GM23338 (cell line): ENCODE results near the gene PCSK1. TPM values are rescaled to one million over a fixed set of nuclear protein-coding genes. Genes with fewer than 3 reads are reported as not detected.
"Not testable (repeated sequence)": the region's sequence is repeated elsewhere in the genome, so short reads cannot be mapped to it uniquely, and the experiment has no call there.

Experiments used
- ATAC-seq: fragments of 200-7000 bp; cut with Tn5 transposase; 3 replicates; pipeline ENCODE4 v1.9.1; 2020
- DNase-seq: peaks from one replicate; pipeline ENCODE4 v3.0.0-alpha.2; 2015; ENCODE audit warnings: low spot score
- H2AFZ ChIP-seq: fragments of 200-600 bp; sonication (generic); 2 replicates; pipeline ENCODE4 v1.8.0; 2016; ENCODE audit warnings: antibody characterized with exemption, mild to moderate bottlenecking, moderate library complexity
- H3F3A ChIP-seq: fragments of 200-600 bp; sonication (generic); replicated peaks from 2 replicates; pipeline ENCODE4 v1.8.0; 2017; ENCODE audit warnings: antibody characterized with exemption, mixed run types, low read depth
- H3K27ac ChIP-seq: fragments of 200-600 bp; sonication (generic); 2 replicates; pipeline ENCODE4 v1.6.1; 2016; ENCODE audit warnings: low read depth
- H3K27me3 ChIP-seq: fragments of 200-600 bp; sonication (generic); 2 replicates; pipeline ENCODE4 v1.8.0; 2016; ENCODE audit warnings: mild to moderate bottlenecking, mixed run types, moderate library complexity; ENCODE audit not compliant: insufficient read depth
- H3K36me3 ChIP-seq: fragments of 200-600 bp; sonication (generic); 2 replicates; pipeline ENCODE4 v1.8.0; 2016; ENCODE audit warnings: mild to moderate bottlenecking; ENCODE audit not compliant: insufficient read depth
- H3K4me1 ChIP-seq: fragments of 200-600 bp; sonication (generic); 2 replicates; pipeline ENCODE4 v1.8.0; 2016; ENCODE audit warnings: mild to moderate bottlenecking, moderate library complexity; ENCODE audit not compliant: insufficient read depth
- H3K4me2 ChIP-seq: fragments of 200-600 bp; sonication (generic); 2 replicates; pipeline ENCODE4 v1.7.1; 2017; ENCODE audit warnings: mixed run types
- H3K4me3 ChIP-seq: fragments of 200-600 bp; sonication (generic); 2 replicates; pipeline ENCODE4 v1.6.1; 2016; ENCODE audit warnings: mixed run types
- H3K79me2 ChIP-seq: fragments of 200-600 bp; sonication (generic); replicated peaks from 2 replicates; pipeline ENCODE4 v1.8.0; 2017; ENCODE audit warnings: mild to moderate bottlenecking; ENCODE audit not compliant: insufficient read depth
- H3K9me2 ChIP-seq: fragments of 200-600 bp; sonication (generic); 2 replicates; pipeline ENCODE4 v1.8.0; 2017; ENCODE audit not compliant: insufficient read depth
- H4K20me1 ChIP-seq: fragments of 200-600 bp; sonication (generic); replicated peaks from 2 replicates; pipeline ENCODE4 v1.8.0; 2017; ENCODE audit warnings: mild to moderate bottlenecking; ENCODE audit not compliant: insufficient read depth
- H3K27ac Mint-ChIP-seq: 2 replicates; pipeline ENCODE4 v1.8.0; 2020; ENCODE audit warnings: inconsistent platforms, mild to moderate bottlenecking, moderate library complexity, mixed read lengths
- H3K27me3 Mint-ChIP-seq: 3 replicates; pipeline ENCODE4 v1.8.0; 2022; ENCODE audit warnings: low read depth, mild to moderate bottlenecking, moderate library complexity, mixed read lengths, inconsistent platforms; ENCODE audit not compliant: insufficient read depth, poor library complexity
- H3K36me3 Mint-ChIP-seq: 3 replicates; pipeline ENCODE4 v1.8.0; 2021; ENCODE audit warnings: low read depth, mild to moderate bottlenecking, inconsistent platforms, moderate library complexity, mixed read lengths
- H3K4me1 Mint-ChIP-seq: 3 replicates; pipeline ENCODE4 v1.8.0; 2020; ENCODE audit warnings: mild to moderate bottlenecking, inconsistent platforms, mixed read lengths
- H3K4me3 Mint-ChIP-seq: 3 replicates; pipeline ENCODE4 v1.8.0; 2021; ENCODE audit warnings: moderate library complexity, mild to moderate bottlenecking, inconsistent platforms, mixed read lengths
- H3K9me3 Mint-ChIP-seq: 3 replicates; pipeline ENCODE4 v1.8.0; 2020; ENCODE audit warnings: moderate library complexity, mild to moderate bottlenecking, inconsistent platforms, mixed read lengths
- CREB1 ChIP-seq: fragments of 250-450 bp; sonication (Bioruptor Pico); IDR thresholded peaks from 2 replicates; pipeline ENCODE4 v1.5.0; 2020; ENCODE audit warnings: low read depth, mild to moderate bottlenecking, moderate library complexity
- CTCF ChIP-seq, 2 experiments: fragments of 200-600 bp in 1 of 2; sonication (generic) in 1 of 2; conservative IDR thresholded peaks; 2 replicates each; pipeline versions ENCODE4 v1.5.1 to v1.6.1; 2016 to 2017; ENCODE audit warnings: antibody characterized with exemption in 2 of 2, low read depth in 2 of 2, mild to moderate bottlenecking in 2 of 2, moderate library complexity in 1 of 2
- ETS1 ChIP-seq: IDR thresholded peaks from 2 replicates; pipeline ENCODE4 v1.6.1; 2016; ENCODE audit warnings: antibody characterized with exemption
- EZH2 ChIP-seq: fragments of 200-600 bp; sonication (generic); IDR thresholded peaks from one replicate; pipeline ENCODE4 v1.8.0; 2017; ENCODE audit warnings: antibody characterized with exemption, mild to moderate bottlenecking, low read depth; ENCODE audit not compliant: unreplicated experiment
- NANOG ChIP-seq: IDR thresholded peaks from 2 replicates; pipeline ENCODE4 v1.6.1; 2016; ENCODE audit warnings: antibody characterized with exemption, borderline replicate concordance
- POLR2AphosphoS5 ChIP-seq: IDR thresholded peaks from 2 replicates; pipeline ENCODE4 v1.6.1; 2016; ENCODE audit warnings: antibody characterized with exemption, low read depth
- ZNF114 ChIP-seq: fragments of 250-450 bp; sonication (Bioruptor Pico); IDR thresholded peaks from 2 replicates; pipeline ENCODE4 v1.5.0; 2020; ENCODE audit warnings: mild to moderate bottlenecking, moderate library complexity
- ZNF331 ChIP-seq: fragments of 250-450 bp; sonication (Bioruptor Pico); IDR thresholded peaks from 2 replicates; pipeline ENCODE4 v1.5.0; 2020; ENCODE audit warnings: low read depth, mild to moderate bottlenecking, moderate library complexity
- polyA plus RNA-seq: library from polyadenylated mRNA; unstranded; fragments of >200 nt; fragmentation: Nextera tagmentation; extraction: Ambion mirVana; gene quantifications from 2 replicates; pipeline ENCODE4 v1.2.1, GENCODE V29; 2016
- total RNA-seq: library from RNA; depleted of rRNA; stranded (reverse); fragments of >200 nt; shearing (Covaris generic); gene quantifications from 2 replicates; pipeline ENCODE4 v1.2.3, GENCODE V29; 2014
- TF ChIP-seq, protein P1 (sequence below): IDR thresholded peaks from one replicate; pipeline ENCODE4 v1.6.1; 2018; ENCODE audit warnings: antibody characterized with exemption; ENCODE audit not compliant: unreplicated experiment

The PCSK1 gene
- total and polyA plus RNA-seq, 2 experiments from 2014 or later, result 2.3 to 2.7 TPM

DNA sequence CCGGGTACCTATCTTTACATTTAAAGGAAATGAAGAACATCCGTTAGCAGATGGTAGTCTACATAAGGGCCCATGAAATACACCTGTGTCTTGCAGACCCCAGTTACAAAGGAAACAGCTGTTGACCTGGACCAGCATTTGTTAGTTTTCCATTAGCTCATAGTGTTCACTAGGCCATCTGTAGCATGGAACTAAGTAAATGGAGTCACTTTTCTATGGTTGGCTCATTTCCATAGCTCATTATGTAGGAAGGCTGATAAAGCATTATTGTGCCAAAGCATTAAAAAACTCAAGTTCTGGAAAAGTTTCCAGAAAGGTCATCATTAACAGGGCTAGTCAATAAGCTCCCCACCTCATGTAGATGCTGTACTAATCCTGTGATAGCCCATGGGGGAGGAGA lies 62.1 kb downstream of the PCSK1 start (continued):
- TF ChIP-seq CTCF (conservative IDR thresholded peaks at IDR 0.05; ENCODE audit: low read depth in 2 of 2) (no peak), CREB1 (CRISPR knock-in tag) (no peak), EZH2 (no peak), ZNF331 (CRISPR knock-in tag) (no peak), ZNF114 (CRISPR knock-in tag) (no peak)
- TF ChIP-seq, protein P1, sequence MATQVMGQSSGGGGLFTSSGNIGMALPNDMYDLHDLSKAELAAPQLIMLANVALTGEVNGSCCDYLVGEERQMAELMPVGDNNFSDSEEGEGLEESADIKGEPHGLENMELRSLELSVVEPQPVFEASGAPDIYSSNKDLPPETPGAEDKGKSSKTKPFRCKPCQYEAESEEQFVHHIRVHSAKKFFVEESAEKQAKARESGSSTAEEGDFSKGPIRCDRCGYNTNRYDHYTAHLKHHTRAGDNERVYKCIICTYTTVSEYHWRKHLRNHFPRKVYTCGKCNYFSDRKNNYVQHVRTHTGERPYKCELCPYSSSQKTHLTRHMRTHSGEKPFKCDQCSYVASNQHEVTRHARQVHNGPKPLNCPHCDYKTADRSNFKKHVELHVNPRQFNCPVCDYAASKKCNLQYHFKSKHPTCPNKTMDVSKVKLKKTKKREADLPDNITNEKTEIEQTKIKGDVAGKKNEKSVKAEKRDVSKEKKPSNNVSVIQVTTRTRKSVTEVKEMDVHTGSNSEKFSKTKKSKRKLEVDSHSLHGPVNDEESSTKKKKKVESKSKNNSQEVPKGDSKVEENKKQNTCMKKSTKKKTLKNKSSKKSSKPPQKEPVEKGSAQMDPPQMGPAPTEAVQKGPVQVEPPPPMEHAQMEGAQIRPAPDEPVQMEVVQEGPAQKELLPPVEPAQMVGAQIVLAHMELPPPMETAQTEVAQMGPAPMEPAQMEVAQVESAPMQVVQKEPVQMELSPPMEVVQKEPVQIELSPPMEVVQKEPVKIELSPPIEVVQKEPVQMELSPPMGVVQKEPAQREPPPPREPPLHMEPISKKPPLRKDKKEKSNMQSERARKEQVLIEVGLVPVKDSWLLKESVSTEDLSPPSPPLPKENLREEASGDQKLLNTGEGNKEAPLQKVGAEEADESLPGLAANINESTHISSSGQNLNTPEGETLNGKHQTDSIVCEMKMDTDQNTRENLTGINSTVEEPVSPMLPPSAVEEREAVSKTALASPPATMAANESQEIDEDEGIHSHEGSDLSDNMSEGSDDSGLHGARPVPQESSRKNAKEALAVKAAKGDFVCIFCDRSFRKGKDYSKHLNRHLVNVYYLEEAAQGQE, result no peak

GRCh38 chr5:96367337-96367736 lies 65.7 kb downstream of the PCSK1 start:
- not testable (repeated sequence) for H3K27ac ChIP-seq, H3K79me2 ChIP-seq, H3K4me1 Mint-ChIP-seq, H3K36me3 ChIP-seq, H3K4me3 ChIP-seq, H3K36me3 Mint-ChIP-seq, DNase-seq, H4K20me1 ChIP-seq, H3K27me3 Mint-ChIP-seq, ATAC-seq, H3K4me3 Mint-ChIP-seq, H3K27ac Mint-ChIP-seq, H3K4me1 ChIP-seq, H3K4me2 ChIP-seq, H3F3A ChIP-seq, H2AFZ ChIP-seq, H3K9me2 ChIP-seq, H3K27me3 ChIP-seq
- peaks cover 34% of the 10 kb centered on the region for H3K9me3 Mint-ChIP-seq

GRCh38 chr5:96354237-96354636 lies 78.8 kb downstream of the PCSK1 start:
- H3K4me2 ChIP-seq, result no peak overlapping the region
- Mint-ChIP-seq H3K9me3 (0 out of 3 replicates have a peak, but pooled peaks cover 2% of the 10 kb centered on the region), H3K27ac (no peak overlapping the region), H3K4me3 (no peak overlapping the region), H3K4me1 (no peaks in the 10 kb centered on the region), H3K27me3 (no peaks in the 10 kb centered on the region), H3K36me3 (no peaks in the 10 kb centered on the region)
- H3F3A ChIP-seq, result no peaks in the 10 kb centered on the region
- H3K27me3 ChIP-seq, result no peaks in the 10 kb centered on the region
- no peak overlapping the region for H3K27ac ChIP-seq
- no peak overlapping the region for H3K4me3 ChIP-seq
- H4K20me1 ChIP-seq, result no peaks in the 10 kb centered on the region
- no peak for ATAC-seq
- no peaks in the 10 kb centered on the region; the same call in 1 of the 2 replicates for H3K9me2 ChIP-seq
- H3K36me3 ChIP-seq, result no peaks in the 10 kb centered on the region
- DNase-seq, result no peak
- no peak overlapping the region for H2AFZ ChIP-seq
- H3K79me2 ChIP-seq, result no peaks in the 10 kb centered on the region
- no peaks in the 10 kb centered on the region for H3K4me1 ChIP-seq
- no peak for TF ChIP-seq CREB1 (CRISPR knock-in tag)
- TF ChIP-seq CTCF (conservative IDR thresholded peaks at IDR 0.05; ENCODE audit: low read depth in 2 of 2), result no peak
- no peak for TF ChIP-seq POLR2AphosphoS5
- TF ChIP-seq ETS1, result no peak
- TF ChIP-seq NANOG, result no peak
- TF ChIP-seq, protein P1, result no peak
